OCI-LY1 (cell line): ENCODE results near the gene GNRH2.

Source experiments
- H2AFZ ChIP-seq: fragments of 200-600 bp; sonication (generic), shearing (Covaris generic); 2 replicates; pipeline ENCODE4 v1.6.0; 2014; ENCODE audit warnings: antibody characterized with exemption, mild to moderate bottlenecking, low read length
- H3F3A ChIP-seq: fragments of 200-600 bp; sonication (generic), shearing (Covaris generic); 2 replicates; pipeline ENCODE4 v1.6.0; 2014; ENCODE audit warnings: mild to moderate bottlenecking, antibody characterized with exemption, low read length, moderate library complexity; ENCODE audit not compliant: insufficient read depth
- H3K27ac ChIP-seq: fragments of 200-600 bp; sonication (generic); 2 replicates; pipeline ENCODE4 v1.5.1; 2014; ENCODE audit warnings: low read length, mixed run types, mild to moderate bottlenecking, low read depth; ENCODE audit not compliant: poor library complexity, severe bottlenecking
- H3K27me3 ChIP-seq: fragments of 200-600 bp; sonication (generic); 2 replicates; pipeline ENCODE4 v1.6.0; 2014; ENCODE audit warnings: antibody characterized with exemption, mild to moderate bottlenecking, low read length, moderate library complexity; ENCODE audit not compliant: insufficient read depth
- H3K36me3 ChIP-seq: fragments of 200-600 bp; sonication (generic); 2 replicates; pipeline ENCODE4 v1.6.1; 2014; ENCODE audit warnings: mild to moderate bottlenecking, antibody characterized with exemption, low read length, moderate library complexity, mixed read lengths; ENCODE audit not compliant: insufficient read depth
- H3K4me1 ChIP-seq: fragments of 200-600 bp; sonication (generic); 2 replicates; pipeline ENCODE4 v1.5.1; 2014; ENCODE audit warnings: mild to moderate bottlenecking, low read length, moderate library complexity; ENCODE audit not compliant: insufficient read depth, severe bottlenecking
- H3K4me2 ChIP-seq: fragments of 200-600 bp; sonication (generic), shearing (Covaris generic); 2 replicates; pipeline ENCODE4 v1.6.1; 2014; ENCODE audit warnings: low read length
- H3K4me3 ChIP-seq: fragments of 200-600 bp; sonication (generic); 2 replicates; pipeline ENCODE4 v1.5.1; 2014; ENCODE audit warnings: low read length, low read depth, mild to moderate bottlenecking, mixed read lengths; ENCODE audit not compliant: poor library complexity, severe bottlenecking
- H3K79me2 ChIP-seq: fragments of 200-600 bp; shearing (Covaris generic); 2 replicates; pipeline ENCODE4 v1.6.1; 2016; ENCODE audit warnings: mixed run types, low read length, mixed read lengths; ENCODE audit not compliant: insufficient read depth
- H3K9ac ChIP-seq: fragments of 200-600 bp; sonication (generic), shearing (Covaris generic); 2 replicates; pipeline ENCODE4 v1.6.1; 2014; ENCODE audit warnings: mild to moderate bottlenecking, low read length, mixed read lengths
- H3K9me2 ChIP-seq: fragments of 200-600 bp; sonication (generic), shearing (Covaris generic); 2 replicates; pipeline ENCODE4 v1.6.1; 2014; ENCODE audit warnings: low read depth, mild to moderate bottlenecking, low read length, mixed read lengths
- H3K9me3 ChIP-seq: fragments of 200-600 bp; shearing (Covaris generic); 2 replicates; pipeline ENCODE4 v1.6.1; 2014; ENCODE audit warnings: low read length, mixed read lengths
- H4K20me1 ChIP-seq: fragments of 200-600 bp; sonication (generic), shearing (Covaris generic); 2 replicates; pipeline ENCODE4 v1.6.0; 2016; ENCODE audit warnings: mild to moderate bottlenecking, low read length; ENCODE audit not compliant: insufficient read depth
- EZH2 ChIP-seq: fragments of 200-600 bp; sonication (generic), shearing (Covaris generic); IDR thresholded peaks from 2 replicates; pipeline ENCODE4 v1.8.0; 2017; ENCODE audit warnings: borderline replicate concordance, mixed run types, mild to moderate bottlenecking, antibody characterized with exemption, low read length, moderate library complexity, mixed read lengths
- TF ChIP-seq, protein P1 (sequence below): fragments of 200-600 bp; sonication (generic), shearing (Covaris generic); IDR thresholded peaks from 2 replicates; pipeline ENCODE4 v1.5.1; 2017; ENCODE audit warnings: mild to moderate bottlenecking, antibody characterized with exemption, low read length, moderate library complexity, mixed read lengths

GNRH2 gene

DNA sequence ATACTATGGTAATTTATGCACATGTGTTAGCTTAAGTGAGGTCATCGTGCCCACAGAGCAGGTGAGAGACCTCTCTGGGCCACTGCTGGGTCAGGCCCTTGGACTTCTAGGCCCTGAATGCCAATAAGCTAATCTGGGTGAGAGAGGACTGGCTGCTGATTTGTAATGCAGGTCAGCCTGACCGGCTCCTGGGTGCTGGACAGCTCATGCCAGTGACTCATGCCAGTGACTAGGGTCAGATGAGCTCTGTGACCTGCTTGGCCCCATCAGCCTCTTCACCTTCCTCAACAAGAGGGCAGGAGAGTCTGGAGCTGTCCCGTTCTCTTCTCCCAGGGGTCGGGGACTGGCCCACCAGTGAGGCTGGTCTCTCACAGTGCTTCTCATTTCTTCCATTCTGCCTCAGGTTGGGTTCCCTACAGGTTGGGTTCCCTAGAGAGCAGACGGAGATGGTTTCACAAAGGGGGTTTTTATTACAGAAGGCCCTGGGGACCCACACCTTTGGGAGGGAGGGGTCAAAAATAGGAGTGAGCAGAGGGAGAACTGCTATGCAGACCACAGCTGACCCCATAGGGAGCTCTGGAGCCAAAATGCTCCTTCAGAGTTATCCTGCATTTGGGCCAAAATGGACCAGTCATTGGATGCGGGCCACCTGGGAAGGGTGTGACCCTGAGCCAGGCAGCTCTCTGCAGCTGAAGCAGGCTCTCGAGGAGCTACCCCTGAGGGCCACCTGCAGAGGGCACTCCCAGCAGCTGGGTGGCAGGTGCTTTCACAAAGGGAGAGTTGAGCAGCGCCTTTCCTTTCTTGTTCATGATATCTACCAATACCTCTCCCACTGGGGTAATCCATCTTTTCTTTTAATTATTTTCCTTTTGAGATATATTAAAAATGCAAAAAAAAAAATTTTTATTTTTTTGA, 25.8 kb downstream of the GNRH2 start:
- Histone ChIP-seq H4K20me1 (no peaks in the 10 kb centered on the region), H3K36me3 (no peaks in the 10 kb centered on the region), H3K9me2 (no peaks in the 10 kb centered on the region), H3K4me1 (no peaks in the 10 kb centered on the region), H3K4me2 (no peak overlapping the region), H2AFZ (no peak overlapping the region), H3K79me2 (no peaks in the 10 kb centered on the region), H3K9ac (no peak overlapping the region), H3K4me3 (no peak overlapping the region), H3K9me3 (no peaks in the 10 kb centered on the region), H3K27me3 (no peaks in the 10 kb centered on the region), H3K27ac (no peak overlapping the region), H3F3A (no peaks in the 10 kb centered on the region)
- no peak for TF ChIP-seq EZH2
- TF ChIP-seq, protein P1, sequence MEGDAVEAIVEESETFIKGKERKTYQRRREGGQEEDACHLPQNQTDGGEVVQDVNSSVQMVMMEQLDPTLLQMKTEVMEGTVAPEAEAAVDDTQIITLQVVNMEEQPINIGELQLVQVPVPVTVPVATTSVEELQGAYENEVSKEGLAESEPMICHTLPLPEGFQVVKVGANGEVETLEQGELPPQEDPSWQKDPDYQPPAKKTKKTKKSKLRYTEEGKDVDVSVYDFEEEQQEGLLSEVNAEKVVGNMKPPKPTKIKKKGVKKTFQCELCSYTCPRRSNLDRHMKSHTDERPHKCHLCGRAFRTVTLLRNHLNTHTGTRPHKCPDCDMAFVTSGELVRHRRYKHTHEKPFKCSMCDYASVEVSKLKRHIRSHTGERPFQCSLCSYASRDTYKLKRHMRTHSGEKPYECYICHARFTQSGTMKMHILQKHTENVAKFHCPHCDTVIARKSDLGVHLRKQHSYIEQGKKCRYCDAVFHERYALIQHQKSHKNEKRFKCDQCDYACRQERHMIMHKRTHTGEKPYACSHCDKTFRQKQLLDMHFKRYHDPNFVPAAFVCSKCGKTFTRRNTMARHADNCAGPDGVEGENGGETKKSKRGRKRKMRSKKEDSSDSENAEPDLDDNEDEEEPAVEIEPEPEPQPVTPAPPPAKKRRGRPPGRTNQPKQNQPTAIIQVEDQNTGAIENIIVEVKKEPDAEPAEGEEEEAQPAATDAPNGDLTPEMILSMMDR, result peak; percentile 48

DNA sequence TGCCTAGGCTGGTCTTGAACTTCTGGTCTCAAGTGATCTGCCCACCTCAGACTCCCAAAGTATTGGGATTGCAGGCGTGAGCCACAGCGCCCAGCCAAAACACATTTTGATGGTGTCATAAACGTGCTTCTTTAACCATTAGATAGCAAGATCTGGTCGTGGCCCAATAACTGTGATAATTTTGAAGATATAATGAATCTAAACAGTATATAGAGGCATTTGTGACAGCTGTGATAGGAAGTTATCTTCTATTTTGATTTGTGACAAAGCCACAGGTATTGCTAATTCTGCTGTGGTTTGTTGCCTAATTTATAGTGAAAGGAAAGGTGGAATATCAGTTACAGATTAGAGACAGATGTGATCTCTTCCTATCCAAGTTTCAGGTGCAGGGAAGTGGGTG, 27.3 kb downstream of the GNRH2 start:
- Histone ChIP-seq H3K4me2 (no peak overlapping the region), H3K27ac (no peak overlapping the region), H3K27me3 (no peaks in the 10 kb centered on the region; the same call in 1 of the 2 replicates), H4K20me1 (no peaks in the 10 kb centered on the region), H3K36me3 (no peaks in the 10 kb centered on the region), H3F3A (no peaks in the 10 kb centered on the region), H3K9me3 (no peaks in the 10 kb centered on the region), H2AFZ (no peak overlapping the region), H3K9ac (no peak overlapping the region), H3K4me1 (no peaks in the 10 kb centered on the region), H3K9me2 (no peaks in the 10 kb centered on the region), H3K79me2 (no peaks in the 10 kb centered on the region), H3K4me3 (no peak overlapping the region)
- no peak for TF ChIP-seq EZH2
- TF ChIP-seq, protein P1, result no peak

DNA sequence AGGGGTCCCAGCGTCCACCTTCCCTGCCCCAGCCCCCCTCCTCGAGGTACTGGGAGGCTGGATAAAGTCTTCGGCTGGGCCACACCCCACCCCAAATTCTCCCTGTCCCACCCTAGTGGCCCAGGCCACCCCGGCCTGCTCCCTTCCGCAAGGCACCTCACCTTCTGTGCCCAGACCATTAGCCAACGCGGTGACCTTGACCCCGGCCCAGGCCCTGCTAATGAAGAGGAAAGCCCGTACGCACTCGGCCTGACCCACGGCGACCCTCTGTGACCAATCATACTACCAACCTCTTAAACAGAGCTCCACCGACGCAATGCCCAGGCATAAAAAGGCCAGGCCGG, 27.8 kb downstream of the GNRH2 start:
- Histone ChIP-seq H3K9me3 (no peaks in the 10 kb centered on the region), H3K27me3 (no peaks in the 10 kb centered on the region; the same call in 1 of the 2 replicates), H3K36me3 (no peaks in the 10 kb centered on the region), H3K4me2 (no peak overlapping the region), H3K4me3 (no peak overlapping the region), H3K4me1 (no peaks in the 10 kb centered on the region), H3K27ac (no peak overlapping the region), H3F3A (no peaks in the 10 kb centered on the region), H3K79me2 (no peaks in the 10 kb centered on the region), H3K9me2 (no peaks in the 10 kb centered on the region), H2AFZ (no peak overlapping the region), H4K20me1 (no peaks in the 10 kb centered on the region), H3K9ac (no peak overlapping the region)
- TF ChIP-seq, protein P1, result no peak
- no peak for TF ChIP-seq EZH2
